Panc1 (cell line): ENCODE results near the gene IFNLR1.

ENCODE experiments used
- POLR2AphosphoS5 ChIP-seq: IDR thresholded peaks from 2 replicates; pipeline ENCODE4 v1.6.1; 2012; ENCODE audit warnings: mild to moderate bottlenecking, low read depth, low read length, moderate library complexity
- SIN3A ChIP-seq: IDR thresholded peaks from 2 replicates; pipeline ENCODE4 v1.6.1; 2012; ENCODE audit warnings: low read depth, mild to moderate bottlenecking, low read length, moderate library complexity, borderline replicate concordance; ENCODE audit not compliant: insufficient read depth
- TF ChIP-seq, protein P1 (sequence below): fragments of 450-650 bp; IDR thresholded peaks from 2 replicates; pipeline ENCODE4 v1.5.1; 2017; ENCODE audit warnings: mild to moderate bottlenecking
- TF ChIP-seq, protein P2 (sequence below), 2 experiments: IDR thresholded peaks; 2 replicates each; pipeline ENCODE4 v1.6.1; 2011 to 2012; ENCODE audit warnings: low read depth in 2 of 2, control low read depth in 1 of 2, low read length in 1 of 2, mild to moderate bottlenecking in 1 of 2, moderate library complexity in 1 of 2; ENCODE audit not compliant: insufficient read depth in 1 of 2

DNA sequence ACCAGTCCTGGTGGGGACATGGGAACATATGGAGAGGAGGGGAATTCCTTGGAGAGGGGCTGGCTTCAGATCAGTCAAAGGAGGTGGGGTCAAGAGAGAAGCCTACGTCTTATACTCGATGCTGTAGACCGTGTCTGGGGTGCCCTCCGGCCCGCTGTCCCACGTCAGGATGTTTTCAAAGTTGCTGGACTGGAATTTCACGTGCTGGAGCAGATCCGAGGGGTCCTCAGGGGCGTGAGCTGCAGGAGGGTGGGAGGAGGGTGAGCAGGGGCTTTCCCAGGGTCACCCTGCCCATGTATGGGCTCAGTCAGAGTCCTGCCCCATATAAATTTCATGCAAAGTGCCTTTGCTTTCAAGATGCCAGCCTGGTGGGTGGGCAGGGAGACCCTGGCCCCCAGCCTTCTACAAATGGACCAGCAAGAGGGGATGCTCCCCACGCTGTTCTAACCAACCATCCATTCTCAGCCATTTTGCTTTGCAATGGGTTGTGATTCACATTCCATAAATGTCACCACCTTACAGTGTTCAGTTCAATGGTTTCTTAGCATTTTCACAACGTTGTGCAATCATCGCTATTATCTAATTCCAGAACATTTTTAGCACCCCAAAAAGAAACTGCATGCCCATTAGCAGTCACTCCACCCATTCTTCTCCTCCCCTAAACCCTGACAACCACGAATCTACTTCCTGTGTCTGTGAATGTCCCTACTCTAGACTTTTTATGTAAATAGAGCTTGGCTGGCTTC lies 48.4 kb downstream of the IFNLR1 start:
- TF ChIP-seq, protein P1, sequence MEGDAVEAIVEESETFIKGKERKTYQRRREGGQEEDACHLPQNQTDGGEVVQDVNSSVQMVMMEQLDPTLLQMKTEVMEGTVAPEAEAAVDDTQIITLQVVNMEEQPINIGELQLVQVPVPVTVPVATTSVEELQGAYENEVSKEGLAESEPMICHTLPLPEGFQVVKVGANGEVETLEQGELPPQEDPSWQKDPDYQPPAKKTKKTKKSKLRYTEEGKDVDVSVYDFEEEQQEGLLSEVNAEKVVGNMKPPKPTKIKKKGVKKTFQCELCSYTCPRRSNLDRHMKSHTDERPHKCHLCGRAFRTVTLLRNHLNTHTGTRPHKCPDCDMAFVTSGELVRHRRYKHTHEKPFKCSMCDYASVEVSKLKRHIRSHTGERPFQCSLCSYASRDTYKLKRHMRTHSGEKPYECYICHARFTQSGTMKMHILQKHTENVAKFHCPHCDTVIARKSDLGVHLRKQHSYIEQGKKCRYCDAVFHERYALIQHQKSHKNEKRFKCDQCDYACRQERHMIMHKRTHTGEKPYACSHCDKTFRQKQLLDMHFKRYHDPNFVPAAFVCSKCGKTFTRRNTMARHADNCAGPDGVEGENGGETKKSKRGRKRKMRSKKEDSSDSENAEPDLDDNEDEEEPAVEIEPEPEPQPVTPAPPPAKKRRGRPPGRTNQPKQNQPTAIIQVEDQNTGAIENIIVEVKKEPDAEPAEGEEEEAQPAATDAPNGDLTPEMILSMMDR = no peak
- TF ChIP-seq, protein P2, sequence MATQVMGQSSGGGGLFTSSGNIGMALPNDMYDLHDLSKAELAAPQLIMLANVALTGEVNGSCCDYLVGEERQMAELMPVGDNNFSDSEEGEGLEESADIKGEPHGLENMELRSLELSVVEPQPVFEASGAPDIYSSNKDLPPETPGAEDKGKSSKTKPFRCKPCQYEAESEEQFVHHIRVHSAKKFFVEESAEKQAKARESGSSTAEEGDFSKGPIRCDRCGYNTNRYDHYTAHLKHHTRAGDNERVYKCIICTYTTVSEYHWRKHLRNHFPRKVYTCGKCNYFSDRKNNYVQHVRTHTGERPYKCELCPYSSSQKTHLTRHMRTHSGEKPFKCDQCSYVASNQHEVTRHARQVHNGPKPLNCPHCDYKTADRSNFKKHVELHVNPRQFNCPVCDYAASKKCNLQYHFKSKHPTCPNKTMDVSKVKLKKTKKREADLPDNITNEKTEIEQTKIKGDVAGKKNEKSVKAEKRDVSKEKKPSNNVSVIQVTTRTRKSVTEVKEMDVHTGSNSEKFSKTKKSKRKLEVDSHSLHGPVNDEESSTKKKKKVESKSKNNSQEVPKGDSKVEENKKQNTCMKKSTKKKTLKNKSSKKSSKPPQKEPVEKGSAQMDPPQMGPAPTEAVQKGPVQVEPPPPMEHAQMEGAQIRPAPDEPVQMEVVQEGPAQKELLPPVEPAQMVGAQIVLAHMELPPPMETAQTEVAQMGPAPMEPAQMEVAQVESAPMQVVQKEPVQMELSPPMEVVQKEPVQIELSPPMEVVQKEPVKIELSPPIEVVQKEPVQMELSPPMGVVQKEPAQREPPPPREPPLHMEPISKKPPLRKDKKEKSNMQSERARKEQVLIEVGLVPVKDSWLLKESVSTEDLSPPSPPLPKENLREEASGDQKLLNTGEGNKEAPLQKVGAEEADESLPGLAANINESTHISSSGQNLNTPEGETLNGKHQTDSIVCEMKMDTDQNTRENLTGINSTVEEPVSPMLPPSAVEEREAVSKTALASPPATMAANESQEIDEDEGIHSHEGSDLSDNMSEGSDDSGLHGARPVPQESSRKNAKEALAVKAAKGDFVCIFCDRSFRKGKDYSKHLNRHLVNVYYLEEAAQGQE (IDR thresholded peaks at IDR 0.05; ENCODE audit: insufficient read depth in 1 of 2, low read depth in 2 of 2, low read length in 1 of 2) = no peak
- TF ChIP-seq POLR2AphosphoS5 = no peak
- TF ChIP-seq SIN3A = no peak
